ENCODE measurements around the gene GUCY1A1.

DNA sequence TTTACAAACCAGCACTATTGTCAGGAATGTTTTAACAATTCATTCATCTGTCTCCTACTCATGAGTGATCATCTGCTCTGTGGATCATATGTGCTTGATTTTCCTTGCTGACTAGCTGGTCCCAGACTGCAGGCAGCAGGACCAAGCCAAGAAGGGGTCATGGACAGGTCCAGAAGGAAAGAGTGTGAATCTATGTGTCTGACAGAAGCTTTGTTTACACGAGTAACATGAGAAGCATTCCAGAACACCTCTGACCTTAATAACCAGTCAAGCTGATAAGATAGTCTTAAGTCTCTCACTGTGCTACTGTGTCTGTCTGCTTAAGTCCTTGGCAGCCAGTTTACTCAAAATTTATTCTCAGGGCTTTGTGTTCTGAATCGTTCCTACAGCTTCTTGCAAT, 39.0 kb downstream of the GUCY1A1 start:
- no peak for TF ChIP-seq CTCF (IDR thresholded peaks at IDR 0.05; ENCODE audit: insufficient read depth, low read depth, low read length)
- no peak for TF ChIP-seq EZH2 (IDR thresholded peaks at IDR 0.05; ENCODE audit: insufficient read depth, low read length)
